Measurements from ENCODE around the gene KRT16.

The KRT16 gene

GRCh38 chr17:41652461-41652970 lies 39.9 kb upstream of the KRT16 start:
- TF ChIP-seq CTCF (IDR thresholded peaks at IDR 0.05; ENCODE audit: low read depth, low read length), result no peak
- Histone ChIP-seq H3K9me3 (no peaks in the 10 kb centered on the region), H3K27me3 (no peaks in the 10 kb centered on the region), H3K4me1 (peaks cover 2% of the 10 kb centered on the region), H3K36me3 (no peaks in the 10 kb centered on the region), H3K4me3 (ENCODE audit: low read depth, low read length) (no peak overlapping the region)
- no peak for DNase-seq

- no peak for DNase-seq
- Histone ChIP-seq H3K4me3 (ENCODE audit: low read depth, low read length) (no peak overlapping the region), H3K4me1 (peaks cover 5% of the 10 kb centered on the region), H3K36me3 (no peaks in the 10 kb centered on the region), H3K27me3 (no peaks in the 10 kb centered on the region), H3K9me3 (no peaks in the 10 kb centered on the region)
- no peak for TF ChIP-seq CTCF (IDR thresholded peaks at IDR 0.05; ENCODE audit: low read depth, low read length)
These were observed 39.3 kb upstream of the KRT16 start for GRCh38 chr17:41651625-41652460.

GRCh38 chr17:41650794-41651624 lies 38.4 kb upstream of the KRT16 start:
- H3K9me3 ChIP-seq, result no peaks in the 10 kb centered on the region

GRCh38 chr17:41649923-41650519 lies 37.5 kb upstream of the KRT16 start:
- Histone ChIP-seq H3K9me3 (no peaks in the 10 kb centered on the region), H3K27me3 (no peaks in the 10 kb centered on the region), H3K36me3 (no peaks in the 10 kb centered on the region), H3K4me3 (ENCODE audit: low read depth, low read length) (no peak overlapping the region), H3K4me1 (peaks cover 5% of the 10 kb centered on the region)
- TF ChIP-seq CTCF (IDR thresholded peaks at IDR 0.05; ENCODE audit: low read depth, low read length), result no peak
- no peak for DNase-seq

More at GRCh38 chr17:41650794-41651624, 38.4 kb upstream of the KRT16 start:
- Histone ChIP-seq H3K4me1 (peaks cover 5% of the 10 kb centered on the region), H3K27me3 (no peaks in the 10 kb centered on the region), H3K36me3 (no peaks in the 10 kb centered on the region), H3K4me3 (ENCODE audit: low read depth, low read length) (no peak overlapping the region)
- no peak for TF ChIP-seq CTCF (IDR thresholded peaks at IDR 0.05; ENCODE audit: low read depth, low read length)
- DNase-seq, result no peak

GRCh38 chr17:41648411-41649195 lies 36.0 kb upstream of the KRT16 start:
- Histone ChIP-seq H3K4me1 (peaks cover 5% of the 10 kb centered on the region), H3K9me3 (no peaks in the 10 kb centered on the region), H3K36me3 (no peaks in the 10 kb centered on the region), H3K4me3 (ENCODE audit: low read depth, low read length) (peak overlapping the region; percentile 71), H3K27me3 (no peaks in the 10 kb centered on the region)
- peak; percentile 97 for TF ChIP-seq CTCF (IDR thresholded peaks at IDR 0.05; ENCODE audit: low read depth, low read length)
- DNase-seq, result peak; percentile 94
